GM18909 (cell line): ENCODE data around the gene ANKHD1.

ENCODE experiments used
- ATAC-seq: cut with Tn5 transposase; IDR thresholded peaks from one replicate; pipeline ENCODE4 v1.9.1; 2021; ENCODE audit warnings: mild to moderate bottlenecking; ENCODE audit not compliant: unreplicated experiment, poor library complexity

The ANKHD1 gene

DNA sequence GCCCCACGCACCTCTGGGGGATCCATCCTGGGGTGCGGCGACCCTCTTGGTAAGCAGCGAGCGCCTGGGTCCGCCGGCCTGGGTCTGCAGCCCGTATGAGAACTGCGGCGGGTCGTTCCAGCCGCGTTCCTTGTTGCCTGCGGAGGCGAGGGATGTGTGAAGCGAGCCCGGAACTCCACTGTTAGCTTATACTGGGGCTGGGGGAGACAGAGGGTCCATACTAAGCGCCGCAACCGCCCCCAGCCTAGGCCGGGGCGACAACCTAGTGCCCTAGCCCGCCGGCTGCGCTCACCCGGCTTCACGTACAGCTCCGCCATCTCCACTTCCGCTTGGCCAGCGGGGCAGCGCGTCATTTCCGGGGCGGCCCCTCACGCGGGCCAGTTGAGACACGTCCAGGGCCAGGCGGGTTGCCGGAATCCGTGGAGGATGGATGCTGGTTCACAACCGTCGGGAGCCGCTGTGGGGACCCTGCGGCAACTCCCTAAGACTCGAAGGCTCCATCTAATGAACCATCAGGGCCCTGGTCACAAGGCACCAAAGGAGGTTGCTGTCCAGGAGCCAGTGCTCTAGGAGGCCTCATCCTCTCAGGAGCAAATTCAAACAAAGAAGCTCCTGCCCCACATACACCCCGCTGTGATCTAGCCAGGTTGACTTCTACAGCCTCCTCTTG lies 155.6 kb downstream of the ANKHD1 start, which contains the start of gene SRA1:
TSS of gene SRA1 (minus strand) at position 338 of the 670 bp plus-strand sequence. CDS start at position 317, 21 bp downstream.
- peak; percentile 96 for ATAC-seq

DNA sequence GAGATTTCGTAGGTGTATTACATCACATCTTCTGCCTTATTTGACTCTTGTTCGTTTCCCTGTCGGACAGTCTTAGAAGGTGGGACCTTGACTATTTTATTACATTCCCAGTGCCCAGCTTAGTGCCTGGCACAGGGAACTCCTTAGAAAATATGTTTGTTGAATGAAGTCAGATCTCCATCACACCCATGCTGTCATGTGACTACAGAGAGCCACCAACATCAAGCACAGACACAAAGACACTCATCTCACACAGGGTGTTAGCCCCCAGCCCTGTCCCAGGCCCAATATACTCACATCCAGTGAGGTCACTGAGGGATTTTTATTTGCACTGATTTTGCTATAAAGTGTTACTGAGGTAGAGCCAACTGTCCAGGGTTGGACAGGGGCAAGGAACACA lies 156.3 kb downstream of the ANKHD1 start:
- no peak for ATAC-seq

DNA sequence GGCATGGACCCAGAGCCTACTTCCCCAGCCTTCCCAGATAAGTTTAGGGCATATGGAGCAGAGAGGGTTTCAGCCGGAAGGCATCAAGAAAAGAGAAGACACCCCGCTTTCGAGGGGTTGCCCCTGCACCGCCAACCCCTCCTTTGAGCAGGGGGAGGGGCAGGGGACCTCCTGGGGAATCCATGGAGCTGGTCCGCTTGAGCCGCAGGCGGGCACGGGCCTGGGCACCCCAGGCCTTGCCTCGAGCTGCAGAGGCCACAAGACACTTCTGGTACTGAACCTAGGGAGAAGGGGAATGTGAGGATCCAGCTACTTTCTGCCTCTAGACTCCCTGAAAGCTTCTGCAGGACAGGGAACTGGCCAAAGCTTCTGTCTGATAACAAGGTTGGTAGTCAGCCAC lies 156.9 kb downstream of the ANKHD1 start:
- ATAC-seq = no peak

- no peak for ATAC-seq
Measured at GRCh38 chr5:140560227-140560626, 158.6 kb downstream of the ANKHD1 start.

- ATAC-seq = no peak
Measured at GRCh38 chr5:140561753-140562523, 160.3 kb downstream of the ANKHD1 start.

GRCh38 chr5:140563596-140563995 lies 162.0 kb downstream of the ANKHD1 start:
- ATAC-seq = no peak

DNA sequence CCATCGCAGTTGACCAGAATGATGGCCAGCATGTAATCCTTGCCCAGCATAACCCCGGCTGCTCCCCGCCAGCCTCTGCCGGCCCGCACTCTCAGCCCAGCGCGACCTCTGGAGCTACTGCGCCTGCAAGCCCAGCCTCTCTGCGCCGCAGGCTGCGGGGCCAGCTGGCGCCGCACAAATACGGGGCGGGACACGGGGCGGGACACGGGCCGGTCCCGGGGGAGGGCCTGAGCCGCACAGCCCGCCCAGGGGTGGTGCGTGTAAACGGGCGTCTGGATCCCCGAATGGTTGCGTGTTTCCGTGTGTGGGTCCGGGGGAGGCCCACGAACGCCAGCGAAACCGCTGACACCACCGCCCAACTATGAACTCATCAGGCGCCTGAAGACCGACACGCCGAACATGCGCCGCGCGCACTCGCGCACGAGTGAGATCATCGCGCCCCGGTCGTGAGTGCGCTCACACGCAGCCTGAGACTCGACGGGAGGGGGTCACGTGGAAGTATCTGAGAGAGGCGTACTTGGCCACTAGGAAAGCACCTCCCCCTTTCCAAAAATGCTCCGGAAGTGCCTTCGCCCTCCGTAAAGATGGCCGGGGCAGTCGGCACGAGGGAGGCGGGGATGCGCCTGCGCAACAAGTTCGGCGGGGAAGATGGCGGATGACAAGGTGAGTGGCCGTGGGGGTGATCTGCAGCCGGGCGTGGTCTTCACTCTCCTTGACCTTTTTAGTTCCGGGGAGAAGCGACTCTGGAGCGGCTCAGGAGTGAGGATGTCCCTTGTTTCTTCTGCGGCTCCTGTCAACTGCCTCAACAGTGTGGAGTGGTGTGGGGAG lies 162.8 kb downstream of the ANKHD1 start, which contains the start of the genes APBB3 and SLC35A4:
TSS of gene APBB3 (minus strand) at position 403 of the 828 bp plus-strand sequence. CDS start at position 50, 353 bp downstream.
TSS of gene SLC35A4 (plus strand) at position 633 of the 828 bp plus-strand sequence. CDS start 2,342 bp downstream, outside the sequence.
- ATAC-seq = peak; percentile 88

- peak; percentile 10 for ATAC-seq
Measured at GRCh38 chr5:140565024-140565779, 163.6 kb downstream of the ANKHD1 start.

DNA sequence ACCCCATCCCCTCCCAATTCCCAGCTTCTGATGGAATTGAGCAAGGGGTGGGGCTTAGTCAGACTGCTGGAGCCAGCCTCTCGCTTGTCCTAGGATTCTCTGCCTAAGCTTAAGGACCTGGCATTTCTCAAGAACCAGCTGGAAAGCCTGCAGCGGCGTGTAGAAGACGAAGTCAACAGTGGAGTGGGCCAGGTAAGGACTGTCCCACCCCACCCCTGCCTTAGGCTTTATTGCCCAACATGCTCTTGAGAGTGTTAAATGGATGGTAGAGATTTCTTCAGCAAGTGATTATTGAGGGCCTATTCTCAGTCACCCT lies 164.1 kb downstream of the ANKHD1 start:
- ATAC-seq = no peak

DNA sequence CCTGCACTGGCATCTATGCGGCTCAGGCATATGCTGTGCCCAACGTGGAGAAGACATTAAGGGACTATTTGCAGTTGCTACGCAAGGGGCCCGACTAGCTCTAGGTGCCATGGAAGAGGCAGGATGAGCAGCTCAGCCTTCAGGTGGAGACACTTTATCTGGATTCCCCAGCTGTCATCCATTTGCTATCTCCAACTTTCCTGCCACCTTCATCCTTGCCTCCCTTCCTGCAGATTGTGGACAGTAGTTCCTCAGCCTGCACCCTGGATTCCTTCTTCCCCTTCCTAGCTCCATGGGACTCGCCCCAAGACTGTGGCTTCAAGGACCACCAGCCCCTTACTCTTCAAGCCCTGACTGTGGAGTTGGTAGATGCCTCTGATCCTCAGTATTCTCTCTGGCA lies 165.0 kb downstream of the ANKHD1 start:
- ATAC-seq = no peak

DNA sequence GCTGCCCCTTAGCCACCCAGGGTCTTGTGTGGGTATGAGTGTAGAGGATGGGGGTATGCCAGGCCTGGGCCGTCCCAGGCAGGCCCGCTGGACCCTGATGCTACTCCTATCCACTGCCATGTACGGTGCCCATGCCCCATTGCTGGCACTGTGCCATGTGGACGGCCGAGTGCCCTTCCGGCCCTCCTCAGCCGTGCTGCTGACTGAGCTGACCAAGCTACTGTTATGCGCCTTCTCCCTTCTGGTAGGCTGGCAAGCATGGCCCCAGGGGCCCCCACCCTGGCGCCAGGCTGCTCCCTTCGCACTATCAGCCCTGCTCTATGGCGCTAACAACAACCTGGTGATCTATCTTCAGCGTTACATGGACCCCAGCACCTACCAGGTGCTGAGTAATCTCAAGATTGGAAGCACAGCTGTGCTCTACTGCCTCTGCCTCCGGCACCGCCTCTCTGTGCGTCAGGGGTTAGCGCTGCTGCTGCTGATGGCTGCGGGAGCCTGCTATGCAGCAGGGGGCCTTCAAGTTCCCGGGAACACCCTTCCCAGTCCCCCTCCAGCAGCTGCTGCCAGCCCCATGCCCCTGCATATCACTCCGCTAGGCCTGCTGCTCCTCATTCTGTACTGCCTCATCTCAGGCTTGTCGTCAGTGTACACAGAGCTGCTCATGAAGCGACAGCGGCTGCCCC lies 165.6 kb downstream of the ANKHD1 start:
- ATAC-seq = no peak

DNA sequence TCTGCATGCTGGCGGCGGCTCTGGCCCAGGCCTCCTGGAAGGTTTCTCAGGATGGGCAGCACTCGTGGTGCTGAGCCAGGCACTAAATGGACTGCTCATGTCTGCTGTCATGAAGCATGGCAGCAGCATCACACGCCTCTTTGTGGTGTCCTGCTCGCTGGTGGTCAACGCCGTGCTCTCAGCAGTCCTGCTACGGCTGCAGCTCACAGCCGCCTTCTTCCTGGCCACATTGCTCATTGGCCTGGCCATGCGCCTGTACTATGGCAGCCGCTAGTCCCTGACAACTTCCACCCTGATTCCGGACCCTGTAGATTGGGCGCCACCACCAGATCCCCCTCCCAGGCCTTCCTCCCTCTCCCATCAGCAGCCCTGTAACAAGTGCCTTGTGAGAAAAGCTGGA lies 166.2 kb downstream of the ANKHD1 start:
- no peak for ATAC-seq

DNA sequence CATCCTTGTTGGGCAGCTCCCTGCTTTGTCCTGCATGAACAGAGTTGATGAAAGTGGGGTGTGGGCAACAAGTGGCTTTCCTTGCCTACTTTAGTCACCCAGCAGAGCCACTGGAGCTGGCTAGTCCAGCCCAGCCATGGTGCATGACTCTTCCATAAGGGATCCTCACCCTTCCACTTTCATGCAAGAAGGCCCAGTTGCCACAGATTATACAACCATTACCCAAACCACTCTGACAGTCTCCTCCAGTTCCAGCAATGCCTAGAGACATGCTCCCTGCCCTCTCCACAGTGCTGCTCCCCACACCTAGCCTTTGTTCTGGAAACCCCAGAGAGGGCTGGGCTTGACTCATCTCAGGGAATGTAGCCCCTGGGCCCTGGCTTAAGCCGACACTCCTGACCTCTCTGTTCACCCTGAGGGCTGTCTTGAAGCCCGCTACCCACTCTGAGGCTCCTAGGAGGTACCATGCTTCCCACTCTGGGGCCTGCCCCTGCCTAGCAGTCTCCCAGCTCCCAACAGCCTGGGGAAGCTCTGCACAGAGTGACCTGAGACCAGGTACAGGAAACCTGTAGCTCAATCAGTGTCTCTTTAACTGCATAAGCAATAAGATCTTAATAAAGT lies 166.9 kb downstream of the ANKHD1 start:
- no peak for ATAC-seq

GRCh38 chr5:140569197-140569596 lies 167.6 kb downstream of the ANKHD1 start:
- peak; percentile 28 for ATAC-seq

DNA sequence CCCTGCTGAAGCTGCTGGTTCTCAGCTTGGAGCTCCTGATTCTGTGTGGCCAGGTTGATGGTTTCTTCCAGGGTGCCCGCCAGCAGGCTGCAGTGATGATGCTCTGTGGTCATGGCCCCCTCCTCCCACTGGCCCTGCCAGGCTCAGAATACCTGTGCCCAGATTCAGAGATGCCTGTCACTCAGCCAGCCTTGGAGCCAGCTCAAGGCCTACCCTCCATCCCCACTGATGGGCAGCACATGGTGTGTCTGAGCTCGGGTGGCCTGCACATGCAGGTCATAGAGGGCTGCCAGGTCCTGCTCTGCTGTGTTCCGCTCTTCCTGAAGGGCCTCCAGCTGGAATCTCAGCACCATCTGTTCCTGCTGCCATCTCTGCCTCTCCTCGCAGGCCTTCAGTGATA lies 168.4 kb downstream of the ANKHD1 start:
- no peak for ATAC-seq

DNA sequence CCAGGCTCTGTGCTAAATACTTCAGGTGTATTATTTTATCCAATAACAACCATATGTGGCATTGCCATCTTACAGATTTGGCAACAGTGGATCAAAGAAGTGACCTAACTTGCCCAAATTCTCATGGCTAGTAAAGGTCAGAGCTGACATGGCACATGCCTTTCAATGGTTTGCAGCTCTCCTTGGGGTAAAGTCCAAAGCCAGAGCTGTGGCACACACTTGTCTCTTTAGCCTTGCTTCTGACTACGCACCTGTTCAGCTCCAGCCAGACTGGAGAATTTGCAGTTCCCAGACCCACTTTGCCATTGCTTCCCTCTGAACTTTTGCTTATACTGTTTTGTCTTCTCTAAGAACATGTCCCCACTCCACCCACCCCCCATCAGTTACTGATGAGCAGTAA lies 168.9 kb downstream of the ANKHD1 start:
- ATAC-seq = no peak

GRCh38 chr5:140571105-140571504 lies 169.5 kb downstream of the ANKHD1 start:
- ATAC-seq = no peak

DNA sequence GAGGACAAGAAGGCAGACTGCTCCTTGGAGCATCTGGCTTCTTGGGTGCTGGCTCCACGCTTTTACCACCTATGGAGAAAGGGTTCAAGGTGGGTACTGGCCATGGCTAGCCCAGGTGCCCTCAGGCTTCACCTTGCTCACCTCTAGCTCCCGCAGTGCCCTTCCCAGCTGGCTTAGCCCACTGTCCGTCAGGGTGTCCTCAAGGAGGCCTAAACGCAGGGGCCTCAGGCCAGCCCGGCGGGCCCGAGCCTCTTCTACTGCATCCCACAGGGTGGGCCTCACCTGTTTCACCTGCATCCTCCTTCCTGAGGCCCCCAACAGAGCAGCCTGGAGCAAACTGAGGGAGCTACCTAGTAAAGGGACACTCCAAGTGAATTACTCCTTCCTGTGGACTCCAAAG lies 172.1 kb downstream of the ANKHD1 start:
- ATAC-seq = no peak

DNA sequence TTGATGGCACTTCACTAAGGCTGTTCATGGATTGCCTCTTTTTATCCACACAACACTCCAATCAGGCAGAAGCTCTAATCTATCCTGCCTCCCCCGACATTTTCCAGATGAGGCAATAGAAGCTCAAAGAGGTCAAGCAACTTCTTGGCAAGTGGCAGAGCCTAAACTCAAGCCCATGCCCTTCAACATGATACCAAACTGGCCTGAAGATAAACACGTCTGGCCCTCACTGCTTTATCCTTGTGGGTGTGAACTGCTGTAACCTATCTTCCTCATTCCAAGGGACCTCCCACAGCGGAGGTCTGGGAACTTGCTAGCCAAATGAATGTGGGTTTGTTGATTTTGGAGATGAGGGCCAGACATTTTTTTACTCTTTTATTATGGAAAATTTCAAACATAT lies 172.5 kb downstream of the ANKHD1 start:
- no peak for ATAC-seq
